ENCODE data around the gene ATP2B3. TPM values are rescaled to one million over a fixed set of nuclear protein-coding genes. Genes with fewer than 3 reads are reported as not detected.

Gene ATP2B3
- total RNA-seq, 1 experiment from 2014 or later: 0.21 TPM

DNA sequence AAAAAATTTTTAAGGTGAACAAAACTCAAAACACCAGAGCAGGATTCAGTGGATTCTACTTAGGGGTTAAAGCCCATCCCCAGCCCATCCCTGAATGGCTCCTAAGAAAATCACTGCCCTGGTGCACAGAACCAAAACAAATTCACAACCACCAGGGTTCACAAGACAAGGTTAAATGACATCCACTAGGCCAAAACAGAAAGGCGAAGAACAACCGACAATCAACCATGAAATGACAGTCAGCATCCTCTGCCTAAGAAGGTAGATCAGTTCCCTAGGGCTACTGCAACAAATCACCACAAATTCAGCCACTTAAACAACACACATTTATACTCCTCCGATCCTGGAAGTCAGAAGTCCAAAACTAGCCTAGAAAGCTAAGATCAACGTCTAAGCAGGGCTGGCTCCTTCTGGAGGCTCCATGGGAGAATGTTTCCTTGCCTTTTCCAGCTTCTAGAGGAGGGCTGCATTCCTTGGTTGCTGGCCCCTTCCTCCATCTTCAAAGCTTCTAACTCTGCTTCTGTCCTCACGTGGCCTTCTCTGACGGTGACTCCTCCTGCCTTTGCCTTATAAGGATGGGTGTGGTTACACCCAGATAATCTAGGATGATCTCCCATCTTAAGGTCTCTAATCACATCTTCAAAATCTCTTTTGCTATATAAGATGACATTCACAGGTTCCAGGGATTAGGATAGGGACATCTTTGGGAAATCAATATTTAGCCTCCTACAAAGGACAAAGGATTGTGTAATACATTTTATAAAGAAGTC is 79.7 kb downstream of the ATP2B3 start:
- BruUV-seq (replicated peaks): TSS peak; percentile 73
- ChIA-PET POLR2A (interaction anchor here (0.7 kb wide), 1 partner anchor 59 kb away, joined by 3 read pairs; no protein-coding TSS in a partner anchor), CTCF (interaction anchor here (0.7 kb wide), 1 partner anchor 70 kb away, joined by 3 read pairs; no protein-coding TSS in a partner anchor)
- peak overlapping the region; percentile 72 to 73; a peak in 2 of 4 replicates for H3K4me3 ChIP-seq (ENCODE audit: low read depth in 2 of 2, low read length in 2 of 2)
- H3K9me3 ChIP-seq (ENCODE audit: control insufficient read depth, insufficient read depth, low read depth, low read length): no peaks in the 10 kb centered on the region
- intact Hi-C loops (cut with micrococcal nuclease; ENCODE audit: unreplicated experiment): no loop called here
- no peaks in the 10 kb centered on the region for H3K36me3 ChIP-seq (ENCODE audit: control insufficient read depth, insufficient read depth, low read length)
- no peak for TF ChIP-seq TCF7L2 (IDR thresholded peaks at IDR 0.05; ENCODE audit: low read depth, low read length)
- no peak for TF ChIP-seq POLR2AphosphoS5 (IDR thresholded peaks at IDR 0.05; ENCODE audit: low read depth, low read length)
- TF ChIP-seq, protein P1, sequence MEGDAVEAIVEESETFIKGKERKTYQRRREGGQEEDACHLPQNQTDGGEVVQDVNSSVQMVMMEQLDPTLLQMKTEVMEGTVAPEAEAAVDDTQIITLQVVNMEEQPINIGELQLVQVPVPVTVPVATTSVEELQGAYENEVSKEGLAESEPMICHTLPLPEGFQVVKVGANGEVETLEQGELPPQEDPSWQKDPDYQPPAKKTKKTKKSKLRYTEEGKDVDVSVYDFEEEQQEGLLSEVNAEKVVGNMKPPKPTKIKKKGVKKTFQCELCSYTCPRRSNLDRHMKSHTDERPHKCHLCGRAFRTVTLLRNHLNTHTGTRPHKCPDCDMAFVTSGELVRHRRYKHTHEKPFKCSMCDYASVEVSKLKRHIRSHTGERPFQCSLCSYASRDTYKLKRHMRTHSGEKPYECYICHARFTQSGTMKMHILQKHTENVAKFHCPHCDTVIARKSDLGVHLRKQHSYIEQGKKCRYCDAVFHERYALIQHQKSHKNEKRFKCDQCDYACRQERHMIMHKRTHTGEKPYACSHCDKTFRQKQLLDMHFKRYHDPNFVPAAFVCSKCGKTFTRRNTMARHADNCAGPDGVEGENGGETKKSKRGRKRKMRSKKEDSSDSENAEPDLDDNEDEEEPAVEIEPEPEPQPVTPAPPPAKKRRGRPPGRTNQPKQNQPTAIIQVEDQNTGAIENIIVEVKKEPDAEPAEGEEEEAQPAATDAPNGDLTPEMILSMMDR (IDR thresholded peaks at IDR 0.05): no peak
- TF ChIP-seq SIN3A (IDR thresholded peaks at IDR 0.05; ENCODE audit: borderline replicate concordance, insufficient read depth, low read depth, low read length): no peak
- TF ChIP-seq, protein P2, sequence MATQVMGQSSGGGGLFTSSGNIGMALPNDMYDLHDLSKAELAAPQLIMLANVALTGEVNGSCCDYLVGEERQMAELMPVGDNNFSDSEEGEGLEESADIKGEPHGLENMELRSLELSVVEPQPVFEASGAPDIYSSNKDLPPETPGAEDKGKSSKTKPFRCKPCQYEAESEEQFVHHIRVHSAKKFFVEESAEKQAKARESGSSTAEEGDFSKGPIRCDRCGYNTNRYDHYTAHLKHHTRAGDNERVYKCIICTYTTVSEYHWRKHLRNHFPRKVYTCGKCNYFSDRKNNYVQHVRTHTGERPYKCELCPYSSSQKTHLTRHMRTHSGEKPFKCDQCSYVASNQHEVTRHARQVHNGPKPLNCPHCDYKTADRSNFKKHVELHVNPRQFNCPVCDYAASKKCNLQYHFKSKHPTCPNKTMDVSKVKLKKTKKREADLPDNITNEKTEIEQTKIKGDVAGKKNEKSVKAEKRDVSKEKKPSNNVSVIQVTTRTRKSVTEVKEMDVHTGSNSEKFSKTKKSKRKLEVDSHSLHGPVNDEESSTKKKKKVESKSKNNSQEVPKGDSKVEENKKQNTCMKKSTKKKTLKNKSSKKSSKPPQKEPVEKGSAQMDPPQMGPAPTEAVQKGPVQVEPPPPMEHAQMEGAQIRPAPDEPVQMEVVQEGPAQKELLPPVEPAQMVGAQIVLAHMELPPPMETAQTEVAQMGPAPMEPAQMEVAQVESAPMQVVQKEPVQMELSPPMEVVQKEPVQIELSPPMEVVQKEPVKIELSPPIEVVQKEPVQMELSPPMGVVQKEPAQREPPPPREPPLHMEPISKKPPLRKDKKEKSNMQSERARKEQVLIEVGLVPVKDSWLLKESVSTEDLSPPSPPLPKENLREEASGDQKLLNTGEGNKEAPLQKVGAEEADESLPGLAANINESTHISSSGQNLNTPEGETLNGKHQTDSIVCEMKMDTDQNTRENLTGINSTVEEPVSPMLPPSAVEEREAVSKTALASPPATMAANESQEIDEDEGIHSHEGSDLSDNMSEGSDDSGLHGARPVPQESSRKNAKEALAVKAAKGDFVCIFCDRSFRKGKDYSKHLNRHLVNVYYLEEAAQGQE (IDR thresholded peaks at IDR 0.05; ENCODE audit: insufficient read depth in 1 of 2, low read depth in 2 of 2, low read length in 1 of 2): no peak
- peaks cover 17% of the 10 kb centered on the region for H3K4me1 ChIP-seq (ENCODE audit: control insufficient read depth, insufficient read depth, low read length)
- no peak for DNase-seq (ENCODE audit: low read depth, low spot score)
- H3K27ac ChIP-seq (ENCODE audit: low read length): no peak overlapping the region; the same call in 1 of the 2 replicates
- H3K27me3 ChIP-seq (ENCODE audit: control insufficient read depth, insufficient read depth, low read length): no peaks in the 10 kb centered on the region
- in situ Hi-C loops (cut with HindIII; ENCODE audit: low pct_unique_long_range_greater_than_20kb, low sequenced_read_pairs): no loop called here
- no peak for ATAC-seq

DNA sequence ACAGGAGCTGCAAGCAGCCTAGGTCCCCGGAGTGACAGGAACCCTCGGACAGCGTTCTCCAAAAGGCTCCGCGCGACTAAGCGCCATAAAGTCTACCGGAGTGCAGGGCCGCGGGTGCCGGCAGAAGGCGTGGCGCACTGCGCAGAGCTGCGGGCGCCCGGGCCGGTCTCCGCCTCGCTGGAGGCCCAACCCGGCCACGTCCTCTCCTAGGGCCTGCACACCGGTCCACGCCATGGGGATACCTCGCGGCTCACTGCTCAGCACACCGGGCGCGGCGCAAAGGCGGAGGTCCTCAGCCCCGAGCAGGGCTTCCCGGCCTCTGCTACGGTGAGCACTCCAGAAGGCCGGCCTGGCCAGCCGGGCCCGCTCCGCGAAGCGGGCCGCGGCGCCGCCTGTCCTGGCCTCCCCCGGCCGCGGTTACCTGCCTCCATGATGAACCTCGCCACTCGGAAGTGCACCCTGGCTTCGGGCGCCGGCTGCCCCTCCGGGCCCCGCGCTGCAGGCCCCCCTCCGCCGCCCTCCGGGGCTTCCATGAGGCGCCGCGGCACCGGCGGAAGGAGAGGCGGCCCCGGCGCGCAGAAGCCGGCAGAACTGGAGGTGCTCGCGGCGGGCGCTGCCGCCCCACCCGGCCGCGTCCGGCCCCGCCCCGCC is 81.2 kb downstream of the ATP2B3 start, which contains the start of gene CCNQ:
TSS of gene CCNQ (minus strand) at position 599 of the 651 bp plus-strand sequence. CDS start at position 533, 66 bp downstream.
- H3K4me1 ChIP-seq (ENCODE audit: control insufficient read depth, insufficient read depth, low read length): peaks cover 17% of the 10 kb centered on the region
- intact Hi-C loops (cut with micrococcal nuclease; ENCODE audit: unreplicated experiment) (no loop called here), in situ Hi-C loops (cut with HindIII; ENCODE audit: low pct_unique_long_range_greater_than_20kb, low sequenced_read_pairs) (no loop called here)
- H3K9me3 ChIP-seq (ENCODE audit: control insufficient read depth, insufficient read depth, low read depth, low read length): no peaks in the 10 kb centered on the region
- H3K36me3 ChIP-seq (ENCODE audit: control insufficient read depth, insufficient read depth, low read length): no peaks in the 10 kb centered on the region
- peak within 1 kb of the TSS; percentile 78 for H3K27ac ChIP-seq (ENCODE audit: low read length)
- CTCF ChIA-PET: no interaction called here
- ATAC-seq: peak; percentile 77
- peak within 1 kb of the TSS; percentile 83 to 89 for H3K4me3 ChIP-seq (ENCODE audit: low read depth in 2 of 2, low read length in 2 of 2)
- TF ChIP-seq POLR2AphosphoS5 (IDR thresholded peaks at IDR 0.05; ENCODE audit: low read depth, low read length) (0 out of 2 replicates have a peak, but pooled peaks have one; percentile 9), SIN3A (IDR thresholded peaks at IDR 0.05; ENCODE audit: borderline replicate concordance, insufficient read depth, low read depth, low read length) (no peak)
- TF ChIP-seq, protein P1 (IDR thresholded peaks at IDR 0.05): no peak
- TF ChIP-seq, protein P2 (IDR thresholded peaks at IDR 0.05; ENCODE audit: insufficient read depth in 1 of 2, low read depth in 2 of 2, low read length in 1 of 2): no peak
- H3K27me3 ChIP-seq (ENCODE audit: control insufficient read depth, insufficient read depth, low read length): no peaks in the 10 kb centered on the region
- no TSS peak for BruUV-seq (replicated peaks)
- POLR2A ChIA-PET: interaction anchor here (0.5 kb wide), 1 partner anchor 128 kb away, joined by 6 read pairs; no protein-coding TSS in a partner anchor
- no peak for DNase-seq (ENCODE audit: low read depth, low spot score)

Data from Panc1 (cell line).